ENCODE results near the gene PHF14.

- TF ChIP-seq CTCF (IDR thresholded peaks at IDR 0.05; ENCODE audit: low read length) (no peak), EZH2 (optimal IDR thresholded peaks at IDR 0.05; ENCODE audit: low read depth, low read length) (no peak), EZH2phosphoT487 (IDR thresholded peaks at IDR 0.05; ENCODE audit: low read length) (no peak)
These were observed 39.4 kb upstream of the PHF14 start for GRCh38 chr7:10934292-10934691.

All from MM.1S (cell line).